Nucleus accumbens (tissue), 56 donors: ENCODE measurements around the gene ELFN2.

Experiments
- DNase-seq, 56 donors: peaks; one replicate each; lab custom pipeline; 2025; lab: John Stamatoyannopoulos, UW

Gene ELFN2

GRCh38 chr22:37366601-37367000 lies 60.7 kb downstream of the ELFN2 start:
- DNase-seq: no peak

- no peak for DNase-seq
Measured at GRCh38 chr22:37365950-37366349, 61.3 kb downstream of the ELFN2 start.

GRCh38 chr22:37363261-37363992 lies 63.9 kb downstream of the ELFN2 start:
- no peak for DNase-seq

GRCh38 chr22:37362621-37363020 lies 64.7 kb downstream of the ELFN2 start:
- no peak for DNase-seq

- DNase-seq: no peak
Measured at GRCh38 chr22:37358917-37359316, 68.4 kb downstream of the ELFN2 start.

GRCh38 chr22:37358386-37358785 lies 68.9 kb downstream of the ELFN2 start:
- DNase-seq: no peak

- DNase-seq: no peak
Measured at GRCh38 chr22:37357446-37358075, 69.7 kb downstream of the ELFN2 start.

- DNase-seq: no peak
Measured at GRCh38 chr22:37356922-37357321, 70.4 kb downstream of the ELFN2 start.

- no peak for DNase-seq
Measured at GRCh38 chr22:37355174-37355573, 72.1 kb downstream of the ELFN2 start.

GRCh38 chr22:37354670-37355069 lies 72.6 kb downstream of the ELFN2 start:
- DNase-seq: no peak

GRCh38 chr22:37354261-37354660 lies 73.0 kb downstream of the ELFN2 start:
- no peak for DNase-seq

- no peak for DNase-seq
Measured at GRCh38 chr22:37353839-37354238, 73.4 kb downstream of the ELFN2 start.

GRCh38 chr22:37352481-37352880 lies 74.8 kb downstream of the ELFN2 start:
- DNase-seq: no peak

GRCh38 chr22:37351232-37351631 lies 76.0 kb downstream of the ELFN2 start:
- DNase-seq: no peak

GRCh38 chr22:37349043-37349814 lies 78.0 kb downstream of the ELFN2 start:
- no peak for DNase-seq

GRCh38 chr22:37346505-37346895 lies 80.8 kb downstream of the ELFN2 start:
- no peak for DNase-seq

GRCh38 chr22:37345863-37346504 lies 81.3 kb downstream of the ELFN2 start:
- DNase-seq: no peak

- DNase-seq: no peak
Measured at GRCh38 chr22:37344735-37345449, 82.4 kb downstream of the ELFN2 start.

GRCh38 chr22:37343863-37344734 lies 83.2 kb downstream of the ELFN2 start:
- DNase-seq: peak in 1 of 56 donors; percentile 15
